Kidney epithelial cell (primary cell): Measurements from ENCODE around the gene DTX1. TPM values are rescaled to one million over a fixed set of nuclear protein-coding genes. Genes with fewer than 3 reads are reported as not detected.
A peak's percentile ranks its signal among the peaks of the same experiment; 100 is the strongest.

Source experiments
- DNase-seq: peaks from one replicate; pipeline ENCODE4 v3.0.0-alpha.2; 2010; ENCODE audit warnings: low read depth
- H3K27me3 ChIP-seq: 2 replicates; pipeline ENCODE4 v1.6.0; 2011; ENCODE audit warnings: low read length; ENCODE audit not compliant: control insufficient read depth, insufficient read depth
- H3K36me3 ChIP-seq: 2 replicates; pipeline ENCODE4 v1.5.1; 2011; ENCODE audit warnings: low read length; ENCODE audit not compliant: control insufficient read depth, insufficient read depth
- H3K4me3 ChIP-seq: 2 replicates; pipeline ENCODE4 v1.5.1; 2011; ENCODE audit warnings: low read depth, mild to moderate bottlenecking, control low read depth, low read length
- CTCF ChIP-seq: IDR thresholded peaks from 2 replicates; pipeline ENCODE4 v1.5.1; 2011; ENCODE audit warnings: mild to moderate bottlenecking, moderate library complexity, low read length, control low read depth, inconsistent platforms; ENCODE audit not compliant: insufficient read depth, poor library complexity, severe bottlenecking
- total RNA-seq: library from RNA; depleted of rRNA; stranded (reverse); fragments of >200 nt; gene quantifications from 2 replicates; pipeline ENCODE4 v1.2.3, GENCODE V29; 2015

The DTX1 gene
- total RNA-seq, 1 donor from 2014 or later: 1.8 TPM

- DNase-seq: no peak
- Histone ChIP-seq H3K4me3 (no peak overlapping the region), H3K36me3 (no peaks in the 10 kb centered on the region), H3K27me3 (no peaks in the 10 kb centered on the region)
- no peak for TF ChIP-seq CTCF
These were observed 37.5 kb upstream of the DTX1 start for GRCh38 chr12:113019025-113019424.

GRCh38 chr12:113021500-113021899 lies 35.0 kb upstream of the DTX1 start:
- no peak for TF ChIP-seq CTCF
- no peaks in the 10 kb centered on the region for H3K27me3 ChIP-seq
- no peak for DNase-seq
- no peak overlapping the region for H3K4me3 ChIP-seq
- no peaks in the 10 kb centered on the region for H3K36me3 ChIP-seq

- Histone ChIP-seq H3K4me3 (no peak overlapping the region), H3K36me3 (no peaks in the 10 kb centered on the region), H3K27me3 (no peaks in the 10 kb centered on the region)
- DNase-seq: no peak
- TF ChIP-seq CTCF: no peak
These were observed 33.8 kb upstream of the DTX1 start for GRCh38 chr12:113022563-113023297.

GRCh38 chr12:113027726-113028125 lies 28.8 kb upstream of the DTX1 start:
- TF ChIP-seq CTCF: no peak
- DNase-seq: no peak
- H3K27me3 ChIP-seq: no peaks in the 10 kb centered on the region

GRCh38 chr12:113030875-113031525 lies 25.5 kb upstream of the DTX1 start:
- peak; percentile 69 for TF ChIP-seq CTCF
- H3K4me3 ChIP-seq: no peak overlapping the region
- DNase-seq: no peak
- no peaks in the 10 kb centered on the region for H3K27me3 ChIP-seq
- no peaks in the 10 kb centered on the region for H3K36me3 ChIP-seq

More at GRCh38 chr12:113027726-113028125, 28.8 kb upstream of the DTX1 start:
- H3K36me3 ChIP-seq: no peaks in the 10 kb centered on the region
- no peak overlapping the region for H3K4me3 ChIP-seq

- Histone ChIP-seq H3K27me3 (no peaks in the 10 kb centered on the region), H3K36me3 (no peaks in the 10 kb centered on the region), H3K4me3 (no peak overlapping the region)
- no peak for TF ChIP-seq CTCF
- DNase-seq: no peak
These were observed 16.6 kb upstream of the DTX1 start for GRCh38 chr12:113039911-113040445.
